Measurements from ENCODE around the gene GPR162.

The GPR162 gene

DNA sequence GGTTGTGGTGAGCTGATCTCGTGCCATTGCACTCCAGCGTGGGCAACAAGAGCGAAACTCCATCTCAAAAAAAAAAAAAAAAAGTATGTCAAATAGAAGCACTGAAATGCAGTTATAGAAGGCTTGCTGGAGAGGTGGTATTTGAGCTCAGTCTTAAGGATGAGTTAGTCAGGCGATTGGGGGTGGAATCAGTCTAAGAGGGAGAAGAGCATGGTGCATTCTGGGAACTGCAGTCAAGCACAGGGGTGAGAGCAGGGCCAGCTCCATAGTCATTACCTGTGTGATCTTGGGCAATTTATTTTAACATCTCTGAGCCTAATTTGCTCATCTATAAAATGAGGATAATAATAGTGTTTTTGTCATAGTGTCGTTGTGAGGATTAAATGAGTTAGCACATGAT lies 13.3 kb downstream of the GPR162 start:
- no peak overlapping the region for H3K4me3 ChIP-seq (replicated peaks; ENCODE audit: low read depth, low read length)
- no peak for DNase-seq (ENCODE audit: low read depth)
- TF ChIP-seq, protein P1, sequence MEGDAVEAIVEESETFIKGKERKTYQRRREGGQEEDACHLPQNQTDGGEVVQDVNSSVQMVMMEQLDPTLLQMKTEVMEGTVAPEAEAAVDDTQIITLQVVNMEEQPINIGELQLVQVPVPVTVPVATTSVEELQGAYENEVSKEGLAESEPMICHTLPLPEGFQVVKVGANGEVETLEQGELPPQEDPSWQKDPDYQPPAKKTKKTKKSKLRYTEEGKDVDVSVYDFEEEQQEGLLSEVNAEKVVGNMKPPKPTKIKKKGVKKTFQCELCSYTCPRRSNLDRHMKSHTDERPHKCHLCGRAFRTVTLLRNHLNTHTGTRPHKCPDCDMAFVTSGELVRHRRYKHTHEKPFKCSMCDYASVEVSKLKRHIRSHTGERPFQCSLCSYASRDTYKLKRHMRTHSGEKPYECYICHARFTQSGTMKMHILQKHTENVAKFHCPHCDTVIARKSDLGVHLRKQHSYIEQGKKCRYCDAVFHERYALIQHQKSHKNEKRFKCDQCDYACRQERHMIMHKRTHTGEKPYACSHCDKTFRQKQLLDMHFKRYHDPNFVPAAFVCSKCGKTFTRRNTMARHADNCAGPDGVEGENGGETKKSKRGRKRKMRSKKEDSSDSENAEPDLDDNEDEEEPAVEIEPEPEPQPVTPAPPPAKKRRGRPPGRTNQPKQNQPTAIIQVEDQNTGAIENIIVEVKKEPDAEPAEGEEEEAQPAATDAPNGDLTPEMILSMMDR (IDR thresholded peaks at IDR 0.05; ENCODE audit: low read length, missing control alignments): no peak

DNA sequence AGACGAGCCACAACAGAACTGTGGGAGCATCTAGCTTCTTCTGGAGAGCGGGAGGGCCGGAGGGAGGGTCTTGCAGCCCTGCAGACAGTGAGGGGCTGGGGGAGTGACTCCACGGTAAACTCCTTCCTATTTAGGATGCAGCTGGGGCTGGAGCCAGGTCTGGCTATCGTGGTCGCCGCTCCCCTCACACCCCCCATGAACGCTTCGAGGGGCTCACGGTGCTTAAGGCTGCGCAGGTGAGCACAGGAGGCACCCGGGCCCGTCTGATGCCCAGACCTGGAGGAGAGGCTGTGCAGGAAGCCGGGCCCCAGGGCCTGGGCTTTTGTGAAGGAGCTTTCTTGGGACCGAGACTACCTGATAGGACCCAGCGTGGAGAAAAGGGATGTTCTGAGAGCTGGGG lies 15.2 kb downstream of the GPR162 start:
- TF ChIP-seq, protein P1 (IDR thresholded peaks at IDR 0.05; ENCODE audit: low read length, missing control alignments): no peak
- no peak overlapping the region for H3K4me3 ChIP-seq (replicated peaks; ENCODE audit: low read depth, low read length)
- DNase-seq (ENCODE audit: low read depth): no peak

DNA sequence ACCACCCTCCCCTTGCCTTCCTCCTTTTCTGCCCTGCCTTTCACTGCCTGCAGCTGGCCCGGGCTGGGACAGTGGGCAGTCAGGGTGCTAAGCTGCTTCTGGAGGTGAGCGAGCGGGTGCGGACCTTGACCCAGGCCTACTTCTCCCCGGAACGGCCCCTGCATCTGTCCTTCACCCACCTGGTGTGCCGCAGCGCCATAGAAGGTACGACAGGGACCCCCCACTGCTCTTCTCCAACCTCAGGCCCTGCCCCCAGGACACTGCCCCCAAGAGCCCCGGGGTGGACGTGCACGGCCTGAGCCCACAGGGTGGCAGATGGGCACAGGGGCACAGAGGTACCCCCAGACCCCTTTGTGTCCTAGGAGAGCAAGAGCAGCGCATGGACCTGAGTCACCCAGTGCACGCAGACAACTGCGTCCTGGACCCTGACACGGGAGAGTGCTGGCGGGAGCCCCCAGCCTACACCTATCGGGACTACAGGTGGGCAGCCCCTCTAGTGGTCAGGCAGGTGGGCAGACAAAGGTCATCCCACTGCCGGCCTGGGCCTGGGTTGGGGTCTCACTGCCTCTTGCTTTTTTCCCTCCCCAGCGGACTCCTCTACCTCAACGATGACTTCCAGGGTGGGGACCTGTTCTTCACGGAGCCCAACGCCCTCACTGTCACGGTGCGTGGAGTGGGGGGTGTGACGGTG lies 15.9 kb downstream of the GPR162 start:
- TF ChIP-seq, protein P1 (IDR thresholded peaks at IDR 0.05; ENCODE audit: low read length, missing control alignments): no peak
- no peak overlapping the region for H3K4me3 ChIP-seq (replicated peaks; ENCODE audit: low read depth, low read length)
- DNase-seq (ENCODE audit: low read depth): no peak

DNA sequence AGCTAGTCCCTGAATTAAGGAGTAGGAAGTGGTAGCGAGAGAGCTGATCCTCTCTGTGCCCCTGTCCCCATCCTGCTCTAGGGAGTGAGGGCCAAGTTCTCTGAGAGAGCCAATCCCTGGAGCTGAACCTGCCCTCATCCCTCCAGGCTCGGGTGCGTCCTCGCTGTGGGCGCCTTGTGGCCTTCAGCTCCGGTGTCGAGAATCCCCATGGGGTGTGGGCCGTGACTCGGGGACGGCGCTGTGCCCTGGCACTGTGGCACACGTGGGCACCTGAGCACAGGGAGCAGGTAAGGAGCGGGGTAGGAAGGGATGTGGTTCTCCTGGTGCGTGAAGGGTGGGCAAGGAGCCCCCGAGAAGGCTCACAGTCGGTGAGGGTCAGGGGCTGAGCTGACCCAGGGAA lies 17.2 kb downstream of the GPR162 start:
- no peak for DNase-seq (ENCODE audit: low read depth)
- TF ChIP-seq, protein P1 (IDR thresholded peaks at IDR 0.05; ENCODE audit: low read length, missing control alignments): no peak
- H3K4me3 ChIP-seq (replicated peaks; ENCODE audit: low read depth, low read length): no peak overlapping the region

DNA sequence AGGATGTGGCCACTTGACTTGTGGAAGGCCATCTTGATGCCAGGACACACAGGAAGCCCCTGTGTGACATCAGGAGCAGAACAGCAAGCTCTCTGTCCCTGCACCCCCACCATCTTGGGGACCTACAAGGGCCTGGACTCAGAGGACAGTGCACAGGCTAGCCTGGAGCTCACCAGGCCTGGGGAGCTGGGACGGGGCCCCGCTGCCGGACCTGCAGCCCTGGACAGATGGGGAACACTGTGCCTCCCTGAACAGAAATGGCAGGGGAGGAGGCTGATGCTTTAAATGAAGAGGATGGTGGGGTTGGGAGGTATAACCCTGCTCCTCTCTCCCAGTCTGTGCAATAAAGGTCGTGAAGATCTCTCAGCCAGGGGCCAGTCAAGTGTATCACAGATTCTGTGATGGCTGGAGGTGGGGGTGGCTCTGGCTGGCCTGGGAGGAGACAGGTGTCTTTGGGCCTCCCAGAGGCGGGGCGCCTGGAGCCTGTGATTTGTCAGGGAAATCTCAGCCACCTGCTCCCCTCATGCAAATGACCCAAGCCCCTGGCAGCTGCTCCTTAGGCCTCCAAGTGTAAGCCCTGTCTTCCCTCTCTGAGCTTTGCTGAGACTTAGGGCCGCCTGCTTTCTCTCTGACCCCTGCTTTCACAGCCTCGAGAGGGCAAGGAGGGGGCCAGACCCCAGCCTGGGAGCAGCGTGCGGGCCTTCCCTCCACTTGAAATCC lies 18.0 kb downstream of the GPR162 start:
- DNase-seq (ENCODE audit: low read depth): no peak
- TF ChIP-seq, protein P1 (IDR thresholded peaks at IDR 0.05; ENCODE audit: low read length, missing control alignments): no peak
- H3K4me3 ChIP-seq (replicated peaks; ENCODE audit: low read depth, low read length): no peak overlapping the region

DNA sequence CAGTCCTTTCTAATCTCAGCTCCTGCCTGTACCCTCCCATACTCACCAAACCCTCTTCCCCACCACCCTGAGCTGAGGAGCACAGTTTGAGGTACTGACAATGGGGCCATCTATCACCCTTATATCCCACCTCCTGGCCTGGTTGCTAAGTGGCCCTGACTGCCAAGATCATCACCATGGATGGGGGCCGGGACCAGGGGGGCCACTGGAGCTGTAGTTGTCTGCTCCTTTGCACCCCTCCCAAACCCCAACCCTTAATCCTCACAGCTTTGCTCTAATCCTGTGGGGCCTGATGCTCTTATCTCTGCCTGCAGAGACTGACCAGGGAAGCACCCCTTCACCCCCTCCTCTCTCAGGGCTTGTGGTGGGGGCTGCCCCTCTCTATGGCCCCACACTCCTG lies 18.7 kb downstream of the GPR162 start:
- TF ChIP-seq, protein P1 (IDR thresholded peaks at IDR 0.05; ENCODE audit: low read length, missing control alignments): no peak
- no peak overlapping the region for H3K4me3 ChIP-seq (replicated peaks; ENCODE audit: low read depth, low read length)
- no peak for DNase-seq (ENCODE audit: low read depth)
